Renal pelvis (tissue), 4 donors: ENCODE data around the gene NYAP1. TPM values are rescaled to one million over a fixed set of nuclear protein-coding genes. Genes with fewer than 3 reads are reported as not detected.
"Not testable (repeated sequence)": the region's sequence is repeated elsewhere in the genome, so short reads cannot be mapped to it uniquely, and the experiment has no call there.

Experiments used
- DNase-seq: peaks from one replicate; pipeline ENCODE4 v3.0.0-alpha.2; 2013
- polyA plus RNA-seq, 3 donors: library from polyadenylated mRNA; unstranded; fragments of 120-200 nt; gene quantifications; one replicate each; pipeline ENCODE4 v1.2.1, GENCODE V29; 2013; ENCODE audit not compliant: insufficient read length in 3 of 3

The NYAP1 gene
- polyA plus RNA-seq, 3 donors, result 2.4 to 3.2 (median 2.8) TPM

DNA sequence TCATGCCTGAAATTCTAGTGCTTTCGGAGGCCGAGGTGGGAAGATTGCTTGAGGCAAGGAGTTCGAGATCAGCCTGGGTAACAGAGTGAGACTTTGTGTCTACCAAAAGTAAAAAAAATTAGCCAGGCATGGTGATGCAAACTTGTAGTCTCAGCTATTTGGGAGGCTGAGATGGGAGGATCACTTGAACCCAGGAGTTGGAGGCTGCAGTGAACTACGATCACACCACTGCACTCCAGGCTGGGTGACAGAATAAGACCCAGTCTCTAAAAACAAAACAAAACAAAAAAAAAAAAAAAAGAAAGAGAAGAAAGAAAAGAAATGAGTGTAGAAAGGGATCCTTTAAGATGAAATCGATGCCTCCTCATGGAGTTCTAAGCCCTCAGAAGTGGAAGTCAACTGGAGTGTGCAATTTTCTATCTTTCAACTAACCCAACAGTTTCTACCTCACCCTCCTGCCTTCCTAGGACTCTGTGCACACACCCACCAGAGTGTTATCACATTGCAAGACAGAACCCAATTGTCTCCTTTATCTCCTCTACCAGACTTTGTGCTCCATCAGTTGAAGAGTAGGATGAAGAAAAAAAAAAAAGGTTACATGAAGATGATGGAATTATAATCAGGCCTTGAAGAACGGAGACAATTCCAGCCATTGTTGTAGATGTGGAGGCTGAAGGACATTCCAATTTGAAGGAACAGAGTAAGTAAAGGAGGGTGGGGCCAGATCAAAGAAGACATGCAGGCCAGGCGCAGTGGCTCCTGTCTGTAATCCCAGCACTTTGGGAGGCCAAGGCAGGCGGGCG is 26.9 kb downstream of the NYAP1 start:
- no peak for DNase-seq

DNA sequence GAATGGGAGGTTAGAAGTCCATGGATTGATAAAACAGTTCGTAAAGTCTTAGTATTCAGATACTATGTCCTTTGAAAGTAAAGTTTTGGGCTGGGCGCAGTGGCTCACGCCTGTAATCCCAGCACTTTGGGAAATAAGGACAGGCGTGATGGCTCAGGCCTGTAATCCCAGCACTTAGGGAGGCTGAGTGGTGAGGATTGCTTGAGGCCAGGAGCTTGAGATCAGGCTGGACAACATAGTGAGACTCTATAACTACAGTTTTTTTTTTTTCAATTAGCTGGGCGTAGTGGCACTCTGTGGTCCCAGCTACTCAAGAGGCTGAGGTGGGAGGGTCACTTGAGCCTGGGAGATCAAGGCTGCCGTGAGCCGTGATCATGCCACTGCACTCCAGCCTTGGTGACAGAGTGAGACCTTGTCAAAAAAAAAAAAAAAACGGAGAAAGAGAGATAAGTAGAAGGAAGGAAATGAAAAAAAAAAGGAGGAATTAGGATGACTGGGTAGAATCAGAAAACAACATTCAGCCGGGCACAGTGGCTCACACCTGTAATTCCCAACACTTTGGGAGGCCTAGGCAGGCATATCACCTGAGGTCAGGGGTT is 29.6 kb downstream of the NYAP1 start:
- no peak for DNase-seq

DNA sequence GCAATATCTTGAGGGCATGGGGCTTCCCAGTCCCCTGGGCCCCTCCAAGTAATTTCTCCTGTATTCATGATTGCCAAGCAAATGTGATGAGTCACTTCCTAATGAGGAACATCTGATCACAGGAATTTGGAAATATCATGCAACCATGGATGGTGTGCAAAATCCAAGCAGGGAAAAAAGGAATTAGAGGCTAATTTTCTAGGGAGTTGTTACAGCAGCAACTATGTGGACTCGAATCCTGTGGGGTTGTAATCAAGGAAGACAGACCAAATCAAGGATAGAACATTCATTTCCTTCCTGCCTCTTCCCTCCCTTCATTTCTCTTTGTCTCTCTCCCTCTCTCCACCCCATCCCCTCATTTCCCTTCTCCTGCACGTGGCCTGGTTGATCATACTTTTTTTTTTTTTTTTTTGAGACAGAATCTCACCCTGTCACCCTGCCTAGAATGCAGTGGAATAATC is 31.4 kb downstream of the NYAP1 start:
- DNase-seq, result no peak

DNA sequence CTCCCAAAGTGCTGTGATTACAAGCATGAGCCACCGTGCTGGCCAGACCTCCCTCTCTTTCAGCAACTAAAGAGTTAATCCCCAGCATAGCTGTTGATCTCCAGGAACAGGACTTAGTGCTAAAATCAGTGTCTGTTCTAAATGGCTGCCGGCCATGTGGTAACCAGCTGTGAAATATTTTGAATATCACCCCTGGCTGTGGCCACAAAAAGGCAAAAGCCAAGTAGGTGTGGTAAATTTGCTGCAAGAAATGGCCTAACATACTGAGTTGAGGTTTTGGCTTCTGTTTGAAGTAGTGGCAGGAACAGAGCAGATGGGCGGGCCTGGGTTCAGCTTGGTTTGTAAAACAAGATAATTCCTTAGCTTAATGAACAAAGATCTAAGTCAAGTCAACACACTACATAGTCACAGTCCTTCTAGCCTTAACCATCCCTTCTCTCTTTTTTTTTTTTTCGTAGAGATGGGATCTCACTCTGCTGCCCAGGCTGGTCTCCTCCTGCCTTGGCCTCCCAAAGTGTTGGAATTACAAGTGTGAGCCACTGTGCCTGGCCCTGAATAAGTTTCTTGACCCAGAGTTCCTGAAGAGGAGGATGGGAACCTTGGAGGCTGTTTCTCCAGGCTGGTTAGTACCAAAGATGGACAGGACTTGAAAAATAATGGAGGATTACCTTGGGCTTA is 32.5 kb downstream of the NYAP1 start:
- no peak for DNase-seq

DNA sequence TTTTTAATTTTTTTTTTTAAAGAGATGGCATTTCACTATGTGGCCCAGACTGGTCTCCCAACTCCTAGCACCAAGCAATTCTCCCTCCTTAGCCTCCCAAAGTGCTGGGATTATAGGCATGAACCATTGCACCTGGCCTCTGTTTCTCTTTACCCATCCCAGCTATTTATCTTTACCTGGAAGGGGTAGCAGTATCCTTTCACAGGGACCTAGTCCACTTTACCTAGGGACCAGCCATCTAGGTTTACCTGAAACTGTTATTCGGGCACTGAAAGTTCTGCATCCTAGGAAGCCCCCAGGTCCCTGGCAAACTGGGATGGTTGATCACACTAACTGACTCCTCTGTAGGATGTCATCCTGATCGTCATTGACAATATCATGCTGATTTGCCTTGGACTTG is 33.6 kb downstream of the NYAP1 start:
- DNase-seq, result no peak

DNA sequence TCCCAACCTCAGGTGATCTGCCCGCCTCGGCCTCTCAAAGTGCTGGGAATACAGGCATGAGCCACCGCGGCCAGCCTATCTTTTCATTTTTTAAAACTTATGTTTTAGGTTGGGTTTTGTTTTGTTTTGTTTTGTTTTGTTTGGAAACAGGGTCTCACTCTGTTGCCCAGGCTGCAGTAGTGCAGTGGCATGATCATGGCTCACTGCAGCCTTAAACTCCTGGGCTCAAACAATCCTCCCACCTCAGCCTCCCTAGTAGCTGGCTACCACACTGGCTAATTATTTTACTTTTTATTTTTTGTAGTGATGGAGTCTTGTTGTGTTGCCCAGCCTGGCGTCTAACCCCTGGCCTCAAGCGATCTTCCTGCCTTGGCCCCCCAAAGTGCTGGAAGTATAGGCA is 35.9 kb downstream of the NYAP1 start:
- DNase-seq, result no peak

DNA sequence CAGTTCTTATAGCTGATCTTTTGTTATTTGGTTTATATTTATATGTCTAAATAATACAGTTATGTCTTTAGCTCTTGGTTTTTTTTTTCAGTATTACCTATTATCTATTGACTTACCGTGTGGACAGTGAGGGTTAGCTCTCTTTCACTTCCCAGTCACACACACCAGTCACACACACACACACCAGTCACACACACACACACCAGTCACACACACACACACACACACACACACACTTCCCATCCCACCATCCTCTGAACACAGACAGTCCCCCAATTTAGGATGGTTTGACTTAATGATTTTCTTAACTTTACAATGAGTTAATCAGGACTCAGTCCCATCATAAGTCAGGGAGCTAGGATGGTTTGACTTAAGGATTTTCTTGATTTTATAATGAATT is 36.4 kb downstream of the NYAP1 start:
- no peak for DNase-seq

DNA sequence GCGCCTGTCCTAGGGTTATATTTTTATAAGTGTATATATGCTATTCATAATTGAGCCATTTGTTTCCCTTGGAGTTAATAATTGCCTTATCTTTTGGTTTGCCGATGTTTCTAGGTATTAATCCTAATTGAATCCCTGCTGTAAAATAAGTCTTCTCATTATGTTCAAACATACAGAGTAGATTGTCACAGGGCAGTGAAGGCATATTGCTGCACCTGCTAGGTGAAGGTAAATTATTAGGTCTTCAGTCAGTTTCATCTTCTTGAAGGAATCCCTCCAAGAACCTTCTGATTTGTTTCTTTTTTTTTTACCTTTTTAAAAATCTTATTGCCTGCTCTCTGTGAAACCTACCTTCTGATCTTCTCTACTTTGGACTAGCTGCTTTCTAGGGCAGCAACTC is 37.3 kb downstream of the NYAP1 start:
- no peak for DNase-seq

DNA sequence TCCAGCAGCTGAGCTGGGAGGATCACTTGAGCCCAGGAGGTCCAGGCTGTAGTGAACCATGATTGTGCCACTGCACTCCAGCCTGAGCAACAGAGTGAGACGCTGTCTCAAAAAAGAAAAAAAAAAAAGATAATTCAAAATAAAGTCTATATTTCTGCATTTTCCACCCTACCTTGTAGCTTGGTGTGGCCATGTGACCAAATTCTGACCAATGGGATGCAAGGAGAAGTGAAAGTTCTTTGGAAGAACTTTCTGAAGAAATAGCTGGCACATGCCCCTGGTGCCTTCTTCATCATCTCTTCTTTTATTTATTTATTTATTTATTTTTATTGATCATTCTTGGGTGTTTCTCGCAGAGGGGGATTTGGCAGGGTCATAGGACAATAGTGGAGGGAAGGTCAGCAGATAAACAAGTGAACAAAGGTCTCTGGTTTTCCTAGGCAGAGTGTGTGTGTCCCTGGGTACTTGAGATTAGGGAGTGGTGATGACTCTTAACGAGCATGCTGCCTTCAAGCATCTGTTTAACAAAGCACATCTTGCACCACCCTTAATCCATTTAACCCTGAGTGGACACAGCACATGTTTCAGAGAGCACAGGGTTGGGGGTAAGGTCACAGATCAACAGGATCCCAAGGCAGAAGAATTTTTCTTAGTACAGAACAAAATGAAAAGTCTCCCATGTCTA is 38.3 kb downstream of the NYAP1 start:
- DNase-seq, result not testable (repeated sequence)

DNA sequence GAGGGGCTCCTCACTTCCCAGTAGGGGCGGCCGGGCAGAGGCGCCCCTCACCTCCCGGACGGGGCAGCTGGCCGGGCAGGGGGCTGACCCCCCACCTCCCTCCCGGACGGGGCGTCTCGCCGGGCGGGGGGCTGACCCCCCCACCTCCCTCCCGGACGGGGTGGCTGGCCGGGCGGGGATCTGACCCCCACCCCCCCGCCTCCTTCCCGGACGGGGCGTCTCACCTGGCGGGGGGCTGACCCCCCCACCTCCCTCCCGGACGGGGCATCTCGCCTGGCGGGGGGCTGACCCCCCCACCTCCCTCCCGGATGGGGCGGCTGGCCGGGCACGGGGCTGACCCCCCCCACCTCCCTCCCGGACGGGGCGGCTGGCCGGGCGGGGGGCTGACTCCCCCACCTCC is 39.5 kb downstream of the NYAP1 start:
- DNase-seq, result not testable (repeated sequence)

DNA sequence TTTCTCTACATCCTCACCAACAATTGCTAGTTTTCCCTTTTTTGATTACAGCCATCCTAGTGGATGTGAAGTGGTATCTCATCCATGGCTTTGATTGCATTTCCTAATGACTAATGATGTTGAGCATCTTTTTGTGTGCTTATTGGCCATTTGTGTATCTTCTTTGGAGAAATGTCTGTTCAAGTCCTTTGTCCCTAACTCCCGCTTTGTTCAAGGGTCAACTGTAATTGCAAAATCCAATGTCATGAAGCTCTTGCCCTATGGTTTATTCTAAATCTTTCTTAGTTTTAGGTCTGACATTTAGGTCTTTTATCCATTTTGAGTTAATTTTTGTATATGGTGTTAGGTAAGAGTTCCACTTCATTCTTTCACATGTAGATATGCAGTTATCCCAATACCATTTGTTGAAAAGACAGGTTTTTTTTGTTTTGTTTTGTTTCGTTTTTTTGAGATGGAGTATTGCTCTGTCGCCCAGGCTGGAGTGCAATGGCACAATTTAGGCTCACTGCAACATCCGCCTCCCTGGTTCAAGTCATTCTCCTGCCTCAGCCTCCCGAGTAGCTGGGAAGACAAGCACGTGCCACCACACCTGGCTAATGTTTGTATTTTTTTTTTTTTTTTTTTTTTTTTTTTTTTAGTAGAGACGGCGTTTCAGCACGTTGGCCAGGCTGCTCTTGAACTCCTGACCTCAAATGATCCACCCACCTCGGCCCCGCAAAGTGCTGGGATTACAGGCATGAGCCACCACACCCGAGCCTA is 44.6 kb downstream of the NYAP1 start:
- not testable (repeated sequence) for DNase-seq

DNA sequence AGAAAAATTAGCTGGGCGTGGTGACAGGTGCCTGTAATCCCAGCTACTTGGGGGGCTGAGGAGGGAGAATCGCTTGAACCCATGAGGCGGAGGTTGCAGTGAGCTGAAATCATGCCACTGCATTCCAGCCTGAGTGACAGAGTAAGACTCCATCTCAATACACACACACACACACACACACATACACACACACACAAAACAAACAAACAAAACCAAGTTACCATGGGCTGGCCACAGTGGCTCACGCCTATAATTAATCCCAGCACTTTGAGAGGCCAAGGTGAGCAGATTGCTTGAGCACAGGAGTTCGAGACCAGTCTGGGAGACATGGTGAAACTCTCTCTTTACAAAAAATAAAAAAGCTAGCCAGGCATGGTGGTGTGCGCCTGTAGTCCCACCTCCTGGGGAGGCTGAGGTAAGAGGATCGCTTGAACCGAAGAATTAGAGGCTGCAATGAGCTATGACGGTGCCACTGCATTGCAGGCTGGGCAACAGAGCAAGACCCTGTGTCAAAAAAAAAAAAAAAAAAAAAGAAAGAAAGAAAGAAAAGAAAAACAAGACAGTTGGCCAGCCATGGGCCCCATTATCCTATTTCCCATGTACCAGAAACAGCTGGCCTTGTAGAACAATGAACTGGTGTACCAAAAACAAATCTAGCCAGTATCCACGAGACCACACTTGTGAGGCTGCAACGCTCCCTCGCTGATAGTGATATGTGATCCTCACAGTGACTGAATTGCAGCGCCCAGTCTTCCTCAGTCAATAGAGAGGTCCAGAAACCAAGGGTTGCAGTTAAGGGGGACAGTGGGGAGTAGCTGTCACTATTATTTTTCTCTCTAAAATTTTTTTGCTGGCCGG is 48.7 kb downstream of the NYAP1 start:
- no peak for DNase-seq

DNA sequence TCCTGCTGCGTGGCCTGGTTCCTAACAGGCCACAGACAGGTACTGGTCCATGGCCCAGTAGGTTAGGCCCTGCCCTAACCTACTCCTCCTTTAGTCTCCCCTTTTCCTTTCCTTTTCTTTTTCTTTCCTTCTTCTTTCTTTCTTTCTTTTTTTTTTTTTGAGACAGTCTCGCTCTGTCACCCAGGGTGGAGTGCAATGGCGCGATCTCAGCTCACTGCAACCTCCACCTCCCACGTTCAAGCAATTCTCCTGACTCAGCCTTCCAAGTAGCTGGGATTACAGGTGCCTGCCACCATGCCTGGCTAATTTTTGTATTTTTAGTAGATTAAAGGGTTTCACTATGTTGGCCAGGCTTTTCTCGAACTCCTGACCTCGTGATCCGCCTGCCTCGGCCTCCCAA is 52.3 kb downstream of the NYAP1 start:
- not testable (repeated sequence) for DNase-seq

DNA sequence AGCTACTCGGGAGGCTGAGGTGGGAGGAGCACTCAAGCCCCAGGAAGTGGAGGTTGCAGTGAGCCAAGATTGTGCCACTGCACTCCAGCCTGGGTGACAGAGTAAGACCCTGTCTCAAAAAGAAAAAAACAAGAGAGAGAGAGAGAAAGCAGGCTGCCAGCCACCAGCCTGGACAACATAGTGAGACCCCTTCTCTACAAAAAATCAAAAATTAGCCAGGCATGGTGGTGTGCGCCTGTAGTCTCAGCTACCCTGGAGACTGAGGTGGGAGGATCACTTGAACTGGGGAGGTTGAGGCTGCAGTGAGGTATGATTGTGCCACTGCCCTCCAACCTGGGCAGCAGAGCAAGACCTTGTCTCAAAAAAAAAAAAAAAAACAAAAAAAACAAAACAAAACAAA is 53.0 kb downstream of the NYAP1 start:
- not testable (repeated sequence) for DNase-seq

DNA sequence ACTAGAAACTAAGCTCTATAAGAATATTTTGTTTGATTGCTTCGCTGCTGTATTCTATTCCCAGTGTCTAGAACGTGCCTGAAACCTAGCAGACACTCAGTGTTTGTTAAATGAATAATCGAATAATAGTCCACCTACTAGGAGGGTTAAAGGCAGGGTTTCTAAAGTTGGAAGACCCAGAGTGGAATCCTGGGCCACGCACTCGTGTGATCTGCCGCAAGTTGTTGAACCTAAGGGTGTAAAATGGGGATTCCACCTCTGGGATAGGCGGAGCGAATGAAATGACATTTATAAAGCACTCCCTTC is 54.6 kb downstream of the NYAP1 start:
- no peak for DNase-seq

DNA sequence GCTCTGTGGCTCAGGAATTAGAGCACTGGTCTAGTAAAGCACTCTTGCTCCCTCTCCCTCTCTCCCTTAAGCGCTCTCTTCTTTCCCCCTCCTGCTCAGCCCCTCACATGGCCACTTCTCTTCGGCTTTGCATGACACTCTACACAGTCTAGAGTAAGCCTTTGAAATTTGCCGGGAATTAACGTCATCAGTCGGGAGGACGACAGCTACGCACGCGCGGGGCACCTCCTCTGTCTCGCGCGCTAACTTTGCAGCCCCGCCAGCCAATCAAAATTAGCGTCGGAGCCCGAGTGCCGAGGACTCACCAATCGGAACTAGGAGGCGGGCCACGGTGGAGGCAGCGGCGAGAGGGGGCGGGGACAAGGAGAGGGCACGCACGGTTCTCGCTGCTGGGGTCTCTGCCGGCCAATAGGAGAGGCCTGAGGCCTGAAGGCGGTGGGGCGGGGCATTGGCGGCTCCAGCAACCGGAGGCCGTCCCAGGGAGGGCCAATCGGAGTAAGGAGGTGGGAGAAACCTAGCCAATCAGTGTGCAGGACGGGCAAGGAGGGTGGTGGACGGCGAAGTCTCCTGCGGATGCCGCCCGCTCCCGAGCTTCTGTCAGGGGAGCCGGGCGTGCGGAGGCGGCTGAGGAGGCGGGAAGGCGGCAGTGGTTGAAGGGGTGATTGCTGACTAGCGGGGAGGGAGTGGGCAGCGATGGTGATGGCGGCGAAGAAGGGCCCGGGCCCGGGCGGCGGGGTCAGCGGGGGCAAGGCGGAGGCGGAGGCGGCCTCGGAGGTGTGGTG is 55.1 kb downstream of the NYAP1 start, which contains the start of gene AGFG2:
TSS of gene AGFG2 (plus strand) at position 550 of the 782 bp plus-strand sequence. CDS start at position 694, 144 bp downstream.
- peak; percentile 100 for DNase-seq

DNA sequence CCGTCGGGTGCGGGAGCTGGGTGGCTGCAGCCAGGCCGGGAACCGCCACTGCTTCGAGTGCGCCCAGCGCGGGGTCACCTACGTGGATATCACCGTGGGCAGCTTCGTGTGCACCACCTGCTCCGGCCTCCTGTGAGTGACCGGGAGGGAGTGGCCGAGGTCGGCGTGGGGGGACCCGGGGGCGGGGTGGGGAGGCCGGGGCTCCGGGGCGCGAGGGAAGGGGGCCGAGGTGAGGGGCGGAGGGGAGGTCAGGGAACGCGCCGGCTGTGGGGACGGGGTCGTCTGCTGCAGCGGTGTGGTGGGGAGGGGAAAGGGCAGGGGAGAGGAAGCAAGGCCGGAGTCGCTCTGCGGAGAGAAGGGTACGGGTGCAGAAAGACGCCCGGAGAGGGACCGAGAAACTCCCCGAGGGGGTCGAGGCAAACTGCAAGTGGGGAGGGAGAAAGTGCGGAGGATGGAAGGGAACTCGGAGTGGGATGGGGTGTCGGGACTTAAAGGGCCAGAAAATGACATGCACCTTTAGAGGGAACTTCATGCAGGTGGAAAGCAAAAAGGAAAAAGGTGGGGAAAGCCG is 55.8 kb downstream of the NYAP1 start:
- no peak for DNase-seq

DNA sequence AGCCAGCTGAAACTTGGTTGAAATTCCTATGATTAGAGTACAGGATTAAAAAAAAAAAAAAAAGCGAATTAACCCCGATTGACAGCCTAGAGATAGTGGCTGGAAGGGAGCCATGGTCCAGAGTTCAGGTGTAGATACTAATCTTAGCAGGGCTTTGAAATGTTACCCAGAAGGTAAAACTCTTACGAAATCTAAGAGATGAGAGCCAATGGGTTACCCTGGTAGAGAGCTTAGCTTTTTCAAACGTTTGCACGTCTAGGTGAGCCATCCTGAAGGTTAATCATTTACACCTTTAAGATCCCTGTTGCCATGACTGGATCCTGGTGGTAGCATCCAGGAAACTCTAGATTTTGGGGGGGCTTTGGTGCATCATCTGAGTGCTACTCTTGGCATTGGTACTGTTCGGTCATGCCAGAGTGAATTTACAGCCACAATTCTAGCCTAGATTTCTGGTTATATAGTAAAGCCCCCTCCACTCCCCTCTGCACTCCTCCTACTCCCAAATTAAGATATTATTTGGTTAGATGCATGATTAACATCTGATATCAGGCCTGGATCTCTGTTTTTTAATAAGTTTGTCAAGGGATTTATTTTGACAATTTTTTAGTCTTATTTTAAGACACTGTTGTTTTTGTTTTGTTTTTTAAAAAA is 56.5 kb downstream of the NYAP1 start:
- no peak for DNase-seq

DNA sequence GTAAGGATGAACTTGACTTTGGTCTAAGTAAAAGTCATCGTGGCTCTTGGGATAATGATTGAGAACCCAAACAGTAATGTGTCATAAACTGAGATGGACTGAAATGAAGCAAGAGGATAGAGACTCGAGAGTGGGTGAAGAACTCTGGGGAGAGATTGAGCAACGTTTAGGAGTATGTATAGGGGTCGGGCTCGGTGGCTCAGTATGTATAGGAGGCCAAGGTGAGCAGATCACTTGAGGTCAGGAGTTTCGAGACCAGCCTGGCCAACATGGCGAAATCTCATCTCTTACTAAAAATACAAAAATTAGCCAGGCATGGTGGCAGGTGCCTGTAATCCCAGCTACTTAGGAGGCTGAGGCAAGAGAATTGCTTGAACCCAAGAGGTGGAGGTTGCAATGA is 57.6 kb downstream of the NYAP1 start:
- not testable (repeated sequence) for DNase-seq
